SK-N-SH treated with all-trans-retinoic acid at 6 μM for 48 hours (cell line): ENCODE results near the gene NTF3.

Source experiments
- ATAC-seq: fragments of 200-7000 bp; cut with Tn5 transposase; 3 replicates; pipeline ENCODE4 v1.9.1; 2020; ENCODE audit warnings: mild to moderate bottlenecking, moderate library complexity
- ARNTL ChIP-seq: fragments of 450-650 bp; formaldehyde crosslinking; IDR thresholded peaks from 2 replicates; pipeline ENCODE4 v1.5.0; 2020; ENCODE audit warnings: low read depth, mild to moderate bottlenecking, moderate library complexity, borderline replicate concordance
- CREB5 ChIP-seq: fragments of 250-450 bp; sonication (Bioruptor Pico); IDR thresholded peaks from 2 replicates; pipeline ENCODE4 v1.5.1; 2020; ENCODE audit warnings: low read depth, mild to moderate bottlenecking, moderate library complexity
- CSDC2 ChIP-seq: fragments of 250-450 bp; sonication (Bioruptor Pico); IDR thresholded peaks from 2 replicates; pipeline ENCODE4 v1.5.0; 2020; ENCODE audit warnings: mild to moderate bottlenecking, moderate library complexity
- ESRRG ChIP-seq: fragments of 250-450 bp; sonication (Bioruptor Pico); IDR thresholded peaks from 2 replicates; pipeline ENCODE4 v1.6.1; 2021; ENCODE audit warnings: mild to moderate bottlenecking
- GLIS3 ChIP-seq: fragments of 250-450 bp; sonication (Bioruptor Pico); IDR thresholded peaks from 2 replicates; pipeline ENCODE4 v1.5.0; 2020; ENCODE audit warnings: mild to moderate bottlenecking, moderate library complexity
- ISL1 ChIP-seq: fragments of 250-450 bp; sonication (Bioruptor Pico); IDR thresholded peaks from 2 replicates; pipeline ENCODE4 v2.1.2; 2022; ENCODE audit warnings: mild to moderate bottlenecking, moderate library complexity
- OSR1 ChIP-seq: fragments of 250-450 bp; sonication (Bioruptor Pico); IDR thresholded peaks from 2 replicates; pipeline ENCODE4 v1.8.0; 2022; ENCODE audit warnings: moderate library complexity, mild to moderate bottlenecking, inconsistent platforms
- PATZ1 ChIP-seq: fragments of 250-450 bp; sonication (Bioruptor Pico); IDR thresholded peaks from 2 replicates; pipeline ENCODE4 v1.8.0; 2020; ENCODE audit warnings: mild to moderate bottlenecking, moderate library complexity, borderline replicate concordance
- POU6F1 ChIP-seq: fragments of 250-450 bp; sonication (Bioruptor Pico); IDR thresholded peaks from 2 replicates; pipeline ENCODE4 v1.8.0; 2021; ENCODE audit warnings: low read depth, mild to moderate bottlenecking, moderate library complexity, borderline replicate concordance
- PPARA ChIP-seq: fragments of 250-450 bp; sonication (Bioruptor Pico); IDR thresholded peaks from 2 replicates; pipeline ENCODE4 v1.5.0; 2020; ENCODE audit warnings: mild to moderate bottlenecking, borderline replicate concordance
- RARB ChIP-seq: fragments of 250-450 bp; sonication (Bioruptor Pico); IDR thresholded peaks from 2 replicates; pipeline ENCODE4 v1.8.0; 2021; ENCODE audit warnings: mild to moderate bottlenecking, moderate library complexity
- TCF4 ChIP-seq: fragments of 250-450 bp; sonication (Bioruptor Pico); IDR thresholded peaks from 2 replicates; pipeline ENCODE4 v1.8.0; 2021; ENCODE audit warnings: mild to moderate bottlenecking, moderate library complexity, borderline replicate concordance
- TOX ChIP-seq: fragments of 250-450 bp; sonication (Bioruptor Pico); IDR thresholded peaks from 2 replicates; pipeline ENCODE4 v1.8.0; 2021; ENCODE audit warnings: mild to moderate bottlenecking, moderate library complexity, borderline replicate concordance
- TSHZ2 ChIP-seq: fragments of 250-450 bp; sonication (Bioruptor Pico); IDR thresholded peaks from 2 replicates; pipeline ENCODE4 v1.5.0; 2020; ENCODE audit warnings: mild to moderate bottlenecking, moderate library complexity
- ZC3H10 ChIP-seq: fragments of 250-450 bp; sonication (Bioruptor Pico); IDR thresholded peaks from 2 replicates; pipeline ENCODE4 v1.5.1; 2021; ENCODE audit warnings: mild to moderate bottlenecking, moderate library complexity
- ZFP3 ChIP-seq: fragments of 250-450 bp; sonication (Bioruptor Pico); IDR thresholded peaks from 2 replicates; pipeline ENCODE4 v1.5.0; 2020; ENCODE audit warnings: mild to moderate bottlenecking, moderate library complexity
- ZFP30 ChIP-seq: fragments of 450-650 bp; formaldehyde crosslinking; IDR thresholded peaks from 2 replicates; pipeline ENCODE4 v1.5.0; 2022; ENCODE audit warnings: mild to moderate bottlenecking, moderate library complexity
- ZNF565 ChIP-seq: fragments of 450-650 bp; formaldehyde crosslinking; conservative IDR thresholded peaks from 2 replicates; pipeline ENCODE4 v1.5.0; 2020; ENCODE audit warnings: low read depth, mild to moderate bottlenecking, moderate library complexity
- ZNF70 ChIP-seq: fragments of 450-650 bp; formaldehyde crosslinking; IDR thresholded peaks from 2 replicates; pipeline ENCODE4 v1.5.0; 2020; ENCODE audit warnings: mild to moderate bottlenecking, moderate library complexity
- ZNF8 ChIP-seq: fragments of 450-650 bp; formaldehyde crosslinking; IDR thresholded peaks from 2 replicates; pipeline ENCODE4 v1.5.0; 2020; ENCODE audit warnings: mild to moderate bottlenecking, moderate library complexity
- TF ChIP-seq, protein P1 (sequence below): fragments of 250-450 bp; sonication (Bioruptor Pico); IDR thresholded peaks from 2 replicates; pipeline ENCODE4 v1.5.1; 2021; ENCODE audit warnings: mild to moderate bottlenecking, moderate library complexity

The NTF3 gene

GRCh38 chr12:5399266-5399665 is 32.6 kb upstream of the NTF3 start:
- ATAC-seq, result no peak
- TF ChIP-seq ZNF565 (no peak), ARNTL (CRISPR knock-in tag) (no peak), GLIS3 (CRISPR knock-in tag) (no peak), ZNF8 (CRISPR knock-in tag) (no peak), ZNF70 (CRISPR knock-in tag) (no peak), TCF4 (CRISPR knock-in tag) (no peak), POU6F1 (CRISPR knock-in tag) (no peak), TSHZ2 (no peak)

GRCh38 chr12:5402009-5402935 is 29.6 kb upstream of the NTF3 start:
- TF ChIP-seq PATZ1 (CRISPR knock-in tag) (no peak), PPARA (no peak), ISL1 (CRISPR knock-in tag) (no peak), ZNF8 (CRISPR knock-in tag) (no peak), ZNF565 (no peak), ZFP3 (CRISPR knock-in tag) (no peak), POU6F1 (CRISPR knock-in tag) (no peak), OSR1 (no peak), TOX (CRISPR knock-in tag) (no peak), ARNTL (CRISPR knock-in tag) (no peak), ESRRG (CRISPR knock-in tag) (no peak), CREB5 (CRISPR knock-in tag) (no peak), ZFP30 (CRISPR knock-in tag) (no peak), TCF4 (CRISPR knock-in tag) (no peak), TSHZ2 (no peak), GLIS3 (CRISPR knock-in tag) (no peak), RARB (CRISPR knock-in tag) (no peak), ZC3H10 (CRISPR knock-in tag) (no peak), CSDC2 (CRISPR knock-in tag) (no peak)
- TF ChIP-seq, protein P1, sequence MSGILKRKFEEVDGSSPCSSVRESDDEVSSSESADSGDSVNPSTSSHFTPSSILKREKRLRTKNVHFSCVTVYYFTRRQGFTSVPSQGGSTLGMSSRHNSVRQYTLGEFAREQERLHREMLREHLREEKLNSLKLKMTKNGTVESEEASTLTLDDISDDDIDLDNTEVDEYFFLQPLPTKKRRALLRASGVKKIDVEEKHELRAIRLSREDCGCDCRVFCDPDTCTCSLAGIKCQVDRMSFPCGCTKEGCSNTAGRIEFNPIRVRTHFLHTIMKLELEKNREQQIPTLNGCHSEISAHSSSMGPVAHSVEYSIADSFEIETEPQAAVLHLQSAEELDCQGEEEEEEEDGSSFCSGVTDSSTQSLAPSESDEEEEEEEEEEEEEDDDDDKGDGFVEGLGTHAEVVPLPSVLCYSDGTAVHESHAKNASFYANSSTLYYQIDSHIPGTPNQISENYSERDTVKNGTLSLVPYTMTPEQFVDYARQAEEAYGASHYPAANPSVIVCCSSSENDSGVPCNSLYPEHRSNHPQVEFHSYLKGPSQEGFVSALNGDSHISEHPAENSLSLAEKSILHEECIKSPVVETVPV (CRISPR knock-in tag), result no peak
- ATAC-seq, result no peak
